GM19035 (cell line): ENCODE measurements around the gene SLC2A13.
"Not testable (repeated sequence)": the region's sequence is repeated elsewhere in the genome, so short reads cannot be mapped to it uniquely, and the experiment has no call there.

Source experiments
- ATAC-seq: cut with Tn5 transposase; IDR thresholded peaks from one replicate; pipeline ENCODE4 v1.9.1; 2021; ENCODE audit not compliant: unreplicated experiment

The SLC2A13 gene

GRCh38 chr12:40106202-40106533, 287 bp upstream of the SLC2A13 start:
- no peak for ATAC-seq

- peak; percentile 47 for ATAC-seq
These were observed 691 bp downstream of the SLC2A13 start for GRCh38 chr12:40105265-40105514.

DNA sequence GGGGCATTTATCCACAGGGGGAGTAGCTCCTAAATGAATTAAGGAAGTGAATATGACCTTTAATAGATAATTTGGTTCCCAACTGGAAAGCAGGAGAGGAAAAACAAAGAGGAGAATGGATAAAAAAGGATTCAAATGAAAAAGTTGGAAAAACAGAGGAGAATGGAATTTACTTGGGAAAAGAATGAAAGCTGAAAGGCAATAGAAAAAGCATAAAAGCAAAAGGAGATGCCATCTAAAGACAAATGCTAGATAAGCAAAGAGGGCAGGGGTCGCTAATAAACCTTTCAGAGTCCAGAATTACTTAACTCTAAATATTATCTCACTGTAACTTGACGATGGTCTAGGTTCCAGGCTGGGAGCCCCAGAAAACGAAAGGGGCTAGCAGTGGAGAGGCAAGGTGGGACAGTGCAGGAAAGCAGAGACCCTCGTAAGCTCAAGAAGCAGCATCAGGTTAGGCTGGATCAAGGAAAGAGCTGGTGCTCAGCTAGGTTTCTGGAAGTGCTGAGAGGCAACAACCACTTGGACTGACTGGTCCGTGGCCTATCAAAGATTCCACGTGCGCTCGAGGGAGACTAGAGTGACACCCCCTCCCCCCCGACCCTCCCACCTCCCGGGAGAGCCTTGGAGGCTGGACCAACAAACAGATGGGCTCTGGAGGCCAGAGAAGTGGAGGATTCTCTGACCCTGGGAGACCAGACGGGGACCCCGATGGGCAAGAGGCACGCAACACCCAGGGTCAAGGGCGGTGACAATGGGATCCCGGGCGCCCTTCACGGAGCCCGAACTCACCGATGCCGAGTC, 1.2 kb downstream of the SLC2A13 start:
- no peak for ATAC-seq

GRCh38 chr12:40103043-40103442, 2.8 kb downstream of the SLC2A13 start:
- ATAC-seq, result no peak

DNA sequence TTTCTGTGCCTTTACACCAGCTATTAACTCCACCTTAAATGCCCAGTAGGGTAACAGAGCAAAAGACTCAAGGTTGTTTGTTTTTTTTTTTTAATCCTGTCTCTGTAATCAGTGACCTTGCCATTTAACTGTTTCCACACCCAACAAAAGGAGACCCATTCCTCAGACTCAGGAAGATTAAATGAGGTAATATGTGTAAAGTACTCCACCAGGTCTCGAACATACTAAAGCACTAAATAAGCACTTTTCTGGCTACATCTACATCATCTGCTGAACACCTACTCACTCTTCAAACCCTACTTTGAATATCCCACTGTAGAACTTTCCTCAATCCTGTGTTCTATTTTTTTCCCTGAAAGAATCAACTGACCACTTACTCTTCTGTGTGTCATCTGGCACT, 4.1 kb downstream of the SLC2A13 start:
- ATAC-seq, result no peak

- ATAC-seq, result no peak
These were observed 6.4 kb downstream of the SLC2A13 start for GRCh38 chr12:40099423-40099853.

DNA sequence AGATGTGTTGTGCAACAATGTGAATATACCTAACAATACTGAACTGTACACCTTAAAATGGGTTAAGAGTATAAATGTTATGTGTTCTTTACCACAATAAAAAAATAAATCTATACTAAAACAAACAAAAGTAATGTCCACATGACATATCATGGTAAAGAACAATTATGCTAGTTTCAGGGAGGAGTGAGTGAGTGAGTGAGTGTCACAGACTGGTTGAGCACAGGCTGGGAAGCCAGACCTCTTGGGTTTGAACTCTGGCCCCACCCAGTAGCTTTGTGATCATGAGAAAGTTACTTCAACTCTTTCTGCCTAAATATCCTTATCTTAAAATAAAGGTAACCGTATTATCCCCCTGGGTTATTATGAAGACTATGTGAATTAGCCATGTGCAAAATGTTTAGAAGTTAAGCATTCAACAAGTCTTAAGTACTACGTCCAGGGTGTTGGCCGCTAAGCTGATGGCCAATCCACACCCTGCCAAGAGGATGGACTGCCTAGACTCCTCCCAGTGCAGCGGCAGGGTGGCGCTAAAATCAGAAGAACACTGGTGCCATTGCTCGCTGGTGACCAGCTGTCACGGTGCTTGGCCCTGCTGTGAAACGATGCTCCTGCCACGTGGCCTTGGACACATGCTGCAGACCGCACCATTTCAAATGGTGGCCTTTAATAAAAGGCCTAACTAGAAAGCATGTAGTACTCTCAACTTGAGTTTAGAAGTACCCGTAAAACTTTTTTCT, 7.3 kb downstream of the SLC2A13 start:
- ATAC-seq, result no peak

DNA sequence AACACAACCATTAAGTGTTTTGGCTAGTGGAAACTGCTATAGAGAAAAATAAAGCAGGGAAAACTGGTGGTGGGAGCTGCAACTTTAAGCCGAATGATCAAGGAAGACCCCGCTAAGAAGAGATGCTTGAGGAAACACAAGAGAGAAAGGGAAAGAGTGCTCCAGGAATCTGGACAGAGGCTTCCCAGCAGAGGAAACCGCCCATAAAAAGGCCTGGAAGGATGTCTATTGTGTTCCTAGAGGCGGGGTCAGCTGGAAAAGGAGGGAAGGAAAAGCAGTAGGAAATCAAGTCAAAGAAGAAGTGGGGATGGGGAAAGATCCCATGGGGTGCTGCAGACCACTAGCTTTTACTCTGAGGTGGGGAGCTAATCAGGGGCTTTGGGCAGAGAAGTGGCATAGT, 12.4 kb downstream of the SLC2A13 start:
- ATAC-seq, result no peak

- ATAC-seq, result no peak
These were observed 19.4 kb downstream of the SLC2A13 start for GRCh38 chr12:40086471-40086870.

DNA sequence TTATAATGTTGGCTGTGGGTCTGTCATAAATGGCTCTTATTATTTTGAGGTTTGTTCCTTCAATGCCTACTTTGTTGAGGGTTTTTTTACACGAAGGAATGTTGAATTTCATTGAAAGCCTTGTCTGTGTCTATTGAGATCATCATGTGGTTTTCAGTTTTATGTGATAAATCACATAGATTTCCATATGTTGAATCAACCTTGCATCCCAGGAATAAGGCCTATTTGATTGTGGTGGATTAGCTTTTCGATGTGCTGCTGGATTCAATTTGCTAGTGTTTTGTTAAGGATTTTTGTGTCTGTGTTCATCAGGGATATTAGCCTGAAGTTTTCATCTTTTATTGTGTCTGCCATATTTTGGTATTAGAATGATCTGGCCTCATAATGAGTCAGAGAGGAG, 27.6 kb downstream of the SLC2A13 start:
- no peak for ATAC-seq

DNA sequence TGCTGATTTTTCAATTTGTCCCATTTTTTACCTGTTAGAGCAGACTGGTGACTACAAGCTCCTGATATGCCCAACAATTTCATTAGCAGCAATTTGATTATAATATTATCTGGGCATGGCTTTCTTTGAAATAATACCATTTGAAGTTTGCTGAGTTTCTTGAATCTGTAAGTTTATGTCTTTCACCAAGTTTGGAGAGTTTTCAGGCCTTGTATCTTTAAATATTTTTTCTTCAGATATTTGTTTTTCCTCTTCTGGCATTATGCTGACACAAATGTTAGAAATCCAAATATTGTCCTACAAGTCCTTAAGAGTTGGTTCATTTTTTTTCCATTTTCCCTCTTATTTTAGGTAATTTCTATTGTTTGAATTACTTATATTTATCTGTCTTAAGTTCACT, 30.4 kb downstream of the SLC2A13 start:
- ATAC-seq, result no peak

- ATAC-seq, result no peak
These were observed 37.5 kb downstream of the SLC2A13 start for GRCh38 chr12:40068416-40068815.

GRCh38 chr12:40065636-40066035, 40.2 kb downstream of the SLC2A13 start:
- ATAC-seq, result no peak

- ATAC-seq, result no peak
These were observed 42.5 kb downstream of the SLC2A13 start for GRCh38 chr12:40063414-40063813.

GRCh38 chr12:40058721-40059190, 47.1 kb downstream of the SLC2A13 start:
- ATAC-seq, result no peak

GRCh38 chr12:40056373-40056772, 49.5 kb downstream of the SLC2A13 start:
- ATAC-seq, result no peak

DNA sequence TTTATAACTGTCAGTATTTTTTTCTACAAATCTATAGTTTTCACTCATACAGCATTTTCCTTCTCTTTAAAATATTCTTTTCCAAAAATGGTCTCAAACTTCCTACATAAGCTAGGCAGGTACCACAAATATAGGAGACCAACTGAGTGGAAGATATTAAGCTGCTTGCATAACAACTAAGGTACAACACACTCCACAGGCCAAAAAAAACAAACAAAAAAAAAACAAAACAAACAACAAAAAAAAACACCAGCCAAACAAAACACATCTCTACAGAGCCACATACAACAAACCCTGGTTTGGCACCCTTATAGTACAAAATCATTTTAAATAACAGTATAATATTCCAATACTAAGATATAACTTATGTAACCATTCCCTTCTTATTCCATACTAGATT, 50.1 kb downstream of the SLC2A13 start:
- ATAC-seq, result no peak

GRCh38 chr12:40055228-40055579, 50.7 kb downstream of the SLC2A13 start:
- ATAC-seq, result no peak

DNA sequence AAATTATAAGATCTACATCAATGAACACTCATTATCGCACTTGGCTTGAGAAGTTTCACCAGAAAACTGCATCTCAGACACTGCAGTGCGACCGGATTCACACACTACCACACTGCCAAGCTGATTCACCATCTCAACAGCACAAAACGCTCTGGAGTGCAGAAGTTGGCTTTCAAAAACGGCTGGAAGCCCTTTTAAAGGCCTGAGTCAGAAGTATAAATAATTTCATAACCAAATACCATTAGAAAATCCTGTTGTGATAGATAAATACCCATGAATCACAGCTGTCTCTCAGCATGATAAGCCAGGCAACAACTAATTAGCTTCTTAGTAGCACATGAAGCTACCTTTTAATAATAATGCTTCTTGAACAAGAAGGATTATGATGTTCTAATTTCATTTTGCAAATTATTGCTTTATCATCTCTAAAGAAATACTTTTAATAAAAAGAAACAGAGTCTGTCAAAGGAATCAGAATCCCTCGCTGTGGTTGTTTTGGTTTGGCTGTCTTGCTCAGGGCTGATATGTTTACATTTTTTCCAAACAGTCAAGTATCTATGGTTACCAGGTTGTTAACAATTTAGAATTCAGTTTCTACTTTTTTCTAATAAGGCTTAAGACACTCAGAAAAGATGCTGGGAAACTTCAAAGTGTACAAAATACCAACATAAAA, 51.2 kb downstream of the SLC2A13 start:
- ATAC-seq, result no peak

- no peak for ATAC-seq
These were observed 56.6 kb downstream of the SLC2A13 start for GRCh38 chr12:40049268-40049667.

DNA sequence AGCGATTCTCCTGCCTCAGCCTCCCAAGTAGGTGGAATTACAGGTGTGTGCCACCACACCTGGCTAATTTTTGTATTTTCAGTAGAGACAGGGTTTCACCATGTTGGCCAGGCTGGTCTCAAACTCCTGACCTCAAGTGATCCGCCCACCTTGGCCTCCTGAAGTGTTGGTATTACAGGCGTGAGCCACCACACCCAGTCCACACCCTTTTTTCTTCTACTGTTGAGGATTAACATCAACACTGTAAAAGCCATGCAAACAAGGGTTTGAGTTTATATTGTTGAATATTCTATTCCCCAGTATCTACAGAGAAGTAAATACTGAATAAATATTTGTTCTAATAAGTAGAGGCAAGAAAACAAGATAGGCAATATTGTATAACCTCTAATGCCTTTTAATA, 58.9 kb downstream of the SLC2A13 start:
- not testable (repeated sequence) for ATAC-seq

DNA sequence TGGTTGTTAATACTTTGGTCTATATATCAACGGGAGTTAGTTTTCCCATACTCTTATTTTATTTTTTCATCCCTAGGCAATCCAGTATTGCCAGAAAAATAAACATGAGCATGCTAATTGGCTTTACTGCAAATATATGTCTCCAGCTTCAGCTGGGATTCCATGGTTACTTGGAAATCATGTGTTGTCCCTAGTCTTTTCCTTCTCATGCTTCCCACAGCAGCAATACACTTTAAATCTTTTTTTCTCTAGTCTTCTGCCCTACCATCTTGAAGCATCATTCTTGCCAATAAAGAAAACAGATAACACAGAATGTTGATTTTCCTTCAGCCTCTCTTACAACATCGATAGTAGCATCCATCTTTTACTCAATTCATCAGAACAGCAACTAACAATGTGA, 60.2 kb downstream of the SLC2A13 start:
- ATAC-seq, result no peak
